ENCODE measurements around the gene FLAD1. TPM values are rescaled to one million over a fixed set of nuclear protein-coding genes. Genes with fewer than 3 reads are reported as not detected.

FLAD1 gene
- total RNA-seq, 2 experiments from 2014 or later: 16.7 to 19.4 TPM

DNA sequence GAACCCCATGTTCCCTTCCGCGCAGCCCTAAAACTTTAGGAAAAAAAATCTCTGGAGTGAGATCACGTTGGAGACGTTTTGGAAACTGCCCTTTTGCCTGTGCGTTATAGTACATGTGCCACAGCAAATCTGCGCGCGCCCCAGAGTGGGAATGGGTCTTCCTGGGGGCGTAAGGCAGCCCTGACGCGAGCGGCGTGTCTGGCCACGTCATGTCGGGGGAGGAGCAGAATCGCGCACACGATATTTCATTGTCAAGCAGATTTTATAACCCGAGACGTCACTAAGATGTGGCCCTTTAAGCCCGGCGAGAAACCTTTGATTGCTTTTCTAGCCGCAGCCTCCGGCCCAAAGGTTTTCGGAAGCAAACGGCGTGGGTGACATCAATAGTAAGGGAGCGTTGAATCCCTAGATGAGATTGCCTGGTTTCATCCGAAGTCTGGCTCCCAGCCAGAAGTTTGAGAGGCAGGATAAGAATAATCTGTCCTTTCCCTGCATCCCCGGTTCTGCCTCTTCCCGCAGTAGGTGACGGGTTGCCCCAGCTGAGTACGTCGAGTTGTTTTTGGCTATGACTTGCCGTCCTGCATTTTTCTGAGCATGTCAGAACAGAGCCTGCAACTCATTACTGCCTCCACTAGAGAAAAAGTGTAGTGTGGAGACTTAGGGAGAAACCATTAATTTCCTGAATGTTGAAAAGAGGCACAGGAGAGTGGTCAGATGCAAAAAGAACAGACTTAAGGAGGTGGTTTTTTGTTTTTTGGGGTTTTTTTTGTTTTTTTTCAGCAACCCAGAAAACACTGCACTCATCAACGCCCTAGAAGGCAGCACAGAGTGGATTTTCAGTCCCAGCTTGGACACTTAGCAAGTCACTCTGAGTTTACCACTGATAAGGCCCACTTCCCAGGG, 45.8 kb upstream of the FLAD1 start:
- peaks cover 66% of the 10 kb centered on the region for H3K4me1 Mint-ChIP-seq (ENCODE audit: low read depth)
- no peaks in the 10 kb centered on the region for H3K27me3 Mint-ChIP-seq
- TF ChIP-seq, protein P1, sequence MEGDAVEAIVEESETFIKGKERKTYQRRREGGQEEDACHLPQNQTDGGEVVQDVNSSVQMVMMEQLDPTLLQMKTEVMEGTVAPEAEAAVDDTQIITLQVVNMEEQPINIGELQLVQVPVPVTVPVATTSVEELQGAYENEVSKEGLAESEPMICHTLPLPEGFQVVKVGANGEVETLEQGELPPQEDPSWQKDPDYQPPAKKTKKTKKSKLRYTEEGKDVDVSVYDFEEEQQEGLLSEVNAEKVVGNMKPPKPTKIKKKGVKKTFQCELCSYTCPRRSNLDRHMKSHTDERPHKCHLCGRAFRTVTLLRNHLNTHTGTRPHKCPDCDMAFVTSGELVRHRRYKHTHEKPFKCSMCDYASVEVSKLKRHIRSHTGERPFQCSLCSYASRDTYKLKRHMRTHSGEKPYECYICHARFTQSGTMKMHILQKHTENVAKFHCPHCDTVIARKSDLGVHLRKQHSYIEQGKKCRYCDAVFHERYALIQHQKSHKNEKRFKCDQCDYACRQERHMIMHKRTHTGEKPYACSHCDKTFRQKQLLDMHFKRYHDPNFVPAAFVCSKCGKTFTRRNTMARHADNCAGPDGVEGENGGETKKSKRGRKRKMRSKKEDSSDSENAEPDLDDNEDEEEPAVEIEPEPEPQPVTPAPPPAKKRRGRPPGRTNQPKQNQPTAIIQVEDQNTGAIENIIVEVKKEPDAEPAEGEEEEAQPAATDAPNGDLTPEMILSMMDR (IDR thresholded peaks at IDR 0.05): peak; percentile 28
- peak overlapping the region; percentile 86 for H3K4me3 ChIP-seq (ENCODE audit: low read length)
- H3K27ac Mint-ChIP-seq: peak overlapping the region; percentile 98
- H3K9me3 Mint-ChIP-seq: no peaks in the 10 kb centered on the region
- ChIA-PET POLR2A (interaction anchor here (0.5 to 3.0 kb wide), 31 partner anchors 8 to 1568 kb away, joined by 3 to 24 read pairs (median 4); partner anchors contain the start of genes ADAM15, ADAR, CKS1B and FLAD1), CTCF (interaction anchor here (0.8 to 3.9 kb wide), 15 partner anchors 11 to 177 kb away, joined by 3 to 38 read pairs (median 4); partner anchors contain the start of genes FLAD1, PBXIP1 and PYGO2)
- H3K36me3 Mint-ChIP-seq (ENCODE audit: low read depth): peaks cover 15% of the 10 kb centered on the region
- no peaks in the 10 kb centered on the region for H3K27me3 ChIP-seq (ENCODE audit: control insufficient read depth in 1 of 2, insufficient read depth in 2 of 2, low read length in 2 of 2)
- no peaks in the 10 kb centered on the region for H3K9me3 ChIP-seq (ENCODE audit: control insufficient read depth in 1 of 2, insufficient read depth in 1 of 2, low read length in 2 of 2)
- intact Hi-C loops (cut with DNase I, micrococcal nuclease): loop anchor here (1.0 to 2.0 kb wide), 9 partner anchors 18 to 379 kb away; partner anchors contain the start of genes CKS1B (in 2 of the 2), PYGO2 (in 1 of the 2), UBE2Q1 (in 1 of the 2) and ZBTB7B (in 1 of the 2)
- peaks cover 65% of the 10 kb centered on the region for H3K4me1 ChIP-seq (ENCODE audit: insufficient read depth, low read length)
- ATAC-seq (ENCODE audit: poor library complexity) (peak; percentile 77), DNase-seq (peak in 13 of 14 experiments; percentile 77 to 98 (median 87))
- peaks cover under 1% of the 10 kb centered on the region for H3K36me3 ChIP-seq (ENCODE audit: insufficient read depth, low read length)
- H3K27ac ChIP-seq (ENCODE audit: low read depth in 1 of 2, low read length in 2 of 2): peak overlapping the region; percentile 98 to 100
- peak overlapping the region; percentile 90 for H3K4me3 Mint-ChIP-seq

DNA sequence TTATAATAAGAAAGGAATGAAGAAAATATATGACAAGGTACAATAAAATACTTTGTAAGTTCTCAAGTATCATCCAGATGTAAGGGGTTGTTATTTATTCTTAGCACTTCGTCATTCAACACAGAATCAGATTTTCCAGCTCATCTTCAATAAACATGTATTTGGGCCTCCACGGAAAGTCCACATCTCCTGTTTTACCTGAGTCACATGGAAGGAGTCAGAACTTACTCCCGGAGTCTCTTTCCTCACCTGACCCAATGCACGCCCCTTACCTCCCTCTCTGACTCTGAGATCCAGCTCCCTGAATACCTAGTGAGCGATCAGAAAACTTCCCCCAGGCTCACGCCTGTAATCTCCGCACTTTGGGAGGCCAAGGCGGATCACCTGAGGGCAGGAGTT, 45.2 kb upstream of the FLAD1 start:
- Mint-ChIP-seq H3K36me3 (ENCODE audit: low read depth) (peaks cover 20% of the 10 kb centered on the region), H3K27ac (peak overlapping the region; percentile 98), H3K9me3 (no peaks in the 10 kb centered on the region), H3K4me3 (peak overlapping the region; percentile 90), H3K27me3 (no peaks in the 10 kb centered on the region), H3K4me1 (ENCODE audit: low read depth) (peaks cover 73% of the 10 kb centered on the region)
- TF ChIP-seq, protein P1 (IDR thresholded peaks at IDR 0.05): no peak
- no peaks in the 10 kb centered on the region for H3K36me3 ChIP-seq (ENCODE audit: insufficient read depth, low read length)
- peaks cover 72% of the 10 kb centered on the region for H3K4me1 ChIP-seq (ENCODE audit: insufficient read depth, low read length)
- intact Hi-C loops (cut with DNase I, micrococcal nuclease): loop anchor here (1.0 to 2.0 kb wide), 9 partner anchors 17 to 379 kb away; partner anchors contain the start of genes CKS1B (in 2 of the 2), PYGO2 (in 1 of the 2), UBE2Q1 (in 1 of the 2) and ZBTB7B (in 1 of the 2)
- DNase-seq (no peak), ATAC-seq (ENCODE audit: poor library complexity) (no peak)
- ChIA-PET POLR2A (interaction anchor here (0.8 to 3.0 kb wide), 9 partner anchors 11 to 79 kb away, joined by 3 to 24 read pairs (median 4); partner anchors contain the start of genes PYGO2 and ZBTB7B), CTCF (interaction anchor here (0.8 to 3.9 kb wide), 6 partner anchors 11 to 124 kb away, joined by 3 to 38 read pairs (median 17); partner anchors contain the start of genes PBXIP1 and PYGO2)
- no peaks in the 10 kb centered on the region for H3K9me3 ChIP-seq (ENCODE audit: control insufficient read depth in 1 of 2, insufficient read depth in 1 of 2, low read length in 2 of 2)
- H3K27me3 ChIP-seq (ENCODE audit: control insufficient read depth in 1 of 2, insufficient read depth in 2 of 2, low read length in 2 of 2): no peaks in the 10 kb centered on the region
- peak overlapping the region; percentile 98 to 100 for H3K27ac ChIP-seq (ENCODE audit: low read depth in 1 of 2, low read length in 2 of 2)
- peak overlapping the region; percentile 86 for H3K4me3 ChIP-seq (ENCODE audit: low read length)

DNA sequence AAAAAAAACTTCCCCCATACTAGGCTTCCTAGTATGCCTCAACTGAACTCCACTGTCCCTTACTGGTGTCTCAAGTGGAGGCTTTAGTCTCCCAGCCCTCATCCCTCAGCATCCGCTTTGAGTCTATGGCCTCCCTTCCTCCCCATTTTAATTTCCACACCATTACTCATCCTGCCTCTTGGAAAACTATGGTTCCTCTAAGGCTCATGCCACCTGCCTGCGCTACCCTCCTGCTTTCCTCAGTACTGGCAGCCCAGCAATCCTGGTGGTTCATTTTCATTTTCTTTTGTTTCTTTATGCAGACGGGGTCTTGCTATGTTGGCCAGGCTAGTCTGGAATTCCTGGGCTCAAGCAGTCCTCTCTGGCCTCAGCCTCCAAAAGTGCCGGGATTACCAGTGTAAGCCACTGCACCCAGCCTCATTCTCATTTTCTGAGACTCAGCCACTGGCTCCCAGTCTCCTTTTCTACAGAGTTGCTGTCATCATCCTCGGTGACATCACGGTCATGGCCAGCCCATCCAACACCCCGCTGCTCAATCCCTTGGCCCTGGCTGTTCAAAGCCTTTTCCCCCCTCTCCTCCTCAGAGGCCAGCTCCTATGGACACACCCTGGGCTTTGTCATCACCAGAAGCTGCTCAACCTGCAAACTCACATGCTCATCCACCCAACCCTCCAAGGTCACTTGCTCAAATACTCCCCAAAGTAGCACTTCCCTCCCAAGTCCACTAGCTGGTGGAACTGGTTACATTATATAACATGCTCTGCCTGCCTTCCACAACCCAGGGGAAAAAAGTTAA, 44.3 kb upstream of the FLAD1 start:
- H3K27ac ChIP-seq (ENCODE audit: low read depth in 1 of 2, low read length in 2 of 2): peak overlapping the region in 1 of 2 donors; percentile 100
- ATAC-seq (ENCODE audit: poor library complexity) (no peak), DNase-seq (peak in 1 of 14 experiments; percentile 43)
- no peak overlapping the region for H3K4me3 ChIP-seq (ENCODE audit: low read length)
- Mint-ChIP-seq H3K9me3 (no peaks in the 10 kb centered on the region), H3K36me3 (ENCODE audit: low read depth) (peaks cover 25% of the 10 kb centered on the region), H3K27ac (peak overlapping the region; percentile 98), H3K4me3 (peak overlapping the region; percentile 79), H3K4me1 (ENCODE audit: low read depth) (peaks cover 81% of the 10 kb centered on the region), H3K27me3 (no peaks in the 10 kb centered on the region)
- ChIA-PET POLR2A (interaction anchor here (1.1 to 2.2 kb wide), 3 partner anchors 10 to 68 kb away, joined by 3 to 14 read pairs (median 4); no protein-coding TSS in a partner anchor), CTCF (interaction anchor here (0.7 to 3.9 kb wide), 10 partner anchors 13 to 610 kb away, joined by 3 to 38 read pairs (median 10); partner anchors contain the start of genes PBXIP1 and PYGO2)
- no peaks in the 10 kb centered on the region for H3K9me3 ChIP-seq (ENCODE audit: control insufficient read depth in 1 of 2, insufficient read depth in 1 of 2, low read length in 2 of 2)
- H3K36me3 ChIP-seq (ENCODE audit: insufficient read depth, low read length): no peaks in the 10 kb centered on the region
- TF ChIP-seq, protein P1 (IDR thresholded peaks at IDR 0.05): no peak
- peaks cover 80% of the 10 kb centered on the region for H3K4me1 ChIP-seq (ENCODE audit: insufficient read depth, low read length)
- intact Hi-C loops (cut with DNase I, micrococcal nuclease): no loop called here
- no peaks in the 10 kb centered on the region for H3K27me3 ChIP-seq (ENCODE audit: control insufficient read depth in 1 of 2, insufficient read depth in 2 of 2, low read length in 2 of 2)

All from CD4-positive, alpha-beta T cell (primary cell).